Glomerular visceral epithelial cell (primary cell): ENCODE results near the gene AURKA.

Experiments
- DNase-seq: peaks from one replicate; pipeline ENCODE4 v3.0.0-alpha.2; 2016; ENCODE audit errors: extremely low spot score

The AURKA gene

DNA sequence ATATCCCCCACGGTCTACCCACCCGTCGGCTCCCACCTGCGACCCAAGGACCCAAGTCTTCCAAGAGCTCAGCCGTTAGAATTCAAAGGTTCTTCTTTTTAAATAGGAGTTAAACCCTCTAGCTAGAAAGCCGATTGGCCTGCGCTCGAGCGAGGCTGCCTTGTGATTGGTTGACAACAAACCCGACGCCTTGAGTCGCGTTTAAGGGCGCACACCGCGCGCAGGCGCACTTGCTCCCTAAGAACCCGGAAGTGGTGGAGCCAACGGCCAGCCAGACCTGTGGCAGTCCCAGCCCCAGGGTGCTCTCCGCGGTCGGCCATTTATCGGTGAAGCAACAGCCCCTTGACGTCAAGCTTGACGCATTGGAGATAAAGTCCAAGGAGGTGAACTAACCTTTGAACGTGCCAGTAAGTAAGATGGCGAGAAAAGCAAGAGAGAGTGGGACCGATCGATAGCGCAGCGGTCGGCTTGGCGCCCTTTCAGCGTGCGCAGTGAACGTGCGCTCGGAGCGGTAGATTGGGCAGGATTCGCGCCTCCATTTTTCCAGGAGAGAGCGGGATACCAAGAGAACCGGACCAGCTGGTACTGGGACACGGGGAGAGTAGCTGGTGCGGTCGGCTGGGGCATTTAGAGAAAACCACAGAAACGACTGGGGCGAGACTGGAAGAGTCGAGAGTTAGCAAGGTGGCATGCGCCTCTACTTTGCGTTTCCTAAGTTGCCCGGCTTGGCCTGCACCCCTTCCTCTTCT is at the start of gene AURKA, which contains the start of gene CSTF1:
Gene AURKA (minus strand): TSS at position 84 of the 749 bp plus-strand sequence. CDS start 4,018 bp downstream, outside the sequence.
Gene CSTF1 (plus strand): TSS at position 514 of the 749 bp plus-strand sequence. CDS start 2,908 bp downstream, outside the sequence.
- peak; percentile 100 for DNase-seq

DNA sequence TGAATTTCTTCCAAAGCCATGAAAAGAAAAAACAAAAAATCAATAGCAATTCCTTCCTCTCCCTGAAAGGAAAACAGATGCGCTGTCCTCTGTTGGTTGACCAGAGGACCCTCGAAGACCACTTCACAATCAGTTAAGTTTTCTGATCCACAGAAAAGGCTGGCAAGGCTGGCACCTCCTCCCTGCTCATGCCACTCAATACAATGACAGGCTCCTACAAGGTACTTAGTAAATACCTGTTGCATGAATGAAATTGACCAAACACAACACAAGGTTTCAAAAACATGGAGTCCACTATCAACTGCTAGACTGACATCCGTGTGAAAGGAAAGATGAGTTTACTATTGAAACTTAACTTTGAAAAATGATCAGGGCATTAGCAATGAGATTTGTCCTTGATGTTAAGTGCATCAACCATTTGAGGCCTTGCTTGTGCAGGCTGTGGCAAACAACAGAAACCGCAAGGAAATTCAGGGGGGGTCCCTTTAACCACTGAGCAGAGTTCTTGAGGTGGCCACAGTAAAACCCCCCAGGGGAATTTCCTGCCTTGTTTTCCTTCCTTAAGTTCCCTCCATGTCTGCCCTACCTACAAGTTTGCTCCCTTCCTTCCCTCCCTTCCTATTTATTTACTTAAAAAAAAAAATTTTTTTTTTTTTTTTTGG is 48.5 kb upstream of the AURKA start:
- DNase-seq = no peak

GRCh38 chr20:56439771-56440291 is 47.8 kb upstream of the AURKA start:
- peak; percentile 69 for DNase-seq

DNA sequence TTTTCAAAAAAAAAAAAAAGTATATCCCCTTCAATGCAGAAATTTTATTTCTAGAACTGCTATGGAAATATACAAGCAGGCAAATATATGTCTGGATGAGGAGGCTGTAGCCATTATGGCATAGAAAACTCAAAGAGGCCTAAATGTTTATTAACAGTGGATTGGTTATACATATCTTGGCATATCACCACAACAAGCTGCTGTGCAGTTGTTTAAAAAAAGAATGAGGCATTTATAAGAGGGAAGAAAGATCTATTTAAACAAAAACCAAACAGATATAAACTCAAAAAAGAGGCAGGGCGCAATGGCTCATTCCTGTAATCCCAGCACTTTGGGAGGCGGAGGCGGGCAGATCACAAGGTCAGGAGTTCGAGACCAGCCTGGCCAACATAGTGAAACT is 46.3 kb upstream of the AURKA start:
- DNase-seq = no peak

DNA sequence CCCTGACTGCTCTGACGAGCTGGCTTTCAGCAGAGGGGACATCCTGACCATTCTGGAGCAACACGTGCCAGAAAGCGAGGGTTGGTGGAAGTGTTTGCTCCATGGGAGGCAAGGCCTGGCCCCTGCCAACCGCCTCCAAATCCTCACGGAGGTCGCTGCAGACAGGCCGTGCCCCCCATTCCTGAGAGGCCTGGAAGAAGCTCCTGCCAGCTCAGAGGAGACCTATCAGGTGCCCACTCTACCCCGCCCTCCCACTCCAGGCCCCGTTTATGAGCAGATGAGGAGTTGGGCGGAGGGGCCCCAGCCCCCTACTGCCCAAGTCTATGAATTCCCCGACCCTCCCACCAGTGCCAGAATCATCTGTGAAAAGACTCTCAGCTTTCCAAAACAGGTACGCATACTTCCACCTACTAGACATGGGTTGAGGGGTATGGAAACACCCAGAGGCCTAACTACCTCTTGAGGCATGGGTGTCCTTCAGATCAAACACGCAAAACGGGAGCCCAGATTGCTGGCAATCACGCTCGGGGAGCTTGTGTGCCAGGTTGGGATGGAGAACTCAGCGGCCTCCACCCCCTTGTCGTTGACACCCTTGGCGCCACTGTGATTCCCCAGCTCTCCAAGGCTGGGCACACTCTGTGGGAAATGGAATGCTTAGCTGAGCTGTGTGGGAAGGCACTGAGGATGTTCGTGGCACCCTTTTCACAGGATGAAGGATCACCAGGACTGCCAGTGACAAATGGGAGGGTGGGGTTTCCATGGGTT is 45.4 kb upstream of the AURKA start:
- DNase-seq = no peak

DNA sequence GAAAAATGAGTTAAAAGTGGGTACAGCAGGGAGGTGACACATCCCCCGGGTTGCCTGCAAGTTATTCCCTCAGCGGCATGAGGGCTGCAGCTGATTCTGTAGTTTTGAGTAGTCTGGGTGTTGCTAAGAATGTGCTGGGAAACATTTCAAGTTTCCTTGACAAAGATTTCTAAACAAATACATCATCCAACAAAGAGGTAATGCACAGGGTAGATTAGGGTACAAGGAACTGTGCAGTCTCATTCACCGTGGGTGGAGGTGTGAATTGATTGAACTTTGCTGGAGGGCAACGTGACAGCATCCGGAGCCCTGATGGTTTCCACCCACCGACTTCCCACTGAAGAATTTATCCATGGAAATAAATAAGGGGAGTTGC is 41.9 kb upstream of the AURKA start:
- DNase-seq = no peak

DNA sequence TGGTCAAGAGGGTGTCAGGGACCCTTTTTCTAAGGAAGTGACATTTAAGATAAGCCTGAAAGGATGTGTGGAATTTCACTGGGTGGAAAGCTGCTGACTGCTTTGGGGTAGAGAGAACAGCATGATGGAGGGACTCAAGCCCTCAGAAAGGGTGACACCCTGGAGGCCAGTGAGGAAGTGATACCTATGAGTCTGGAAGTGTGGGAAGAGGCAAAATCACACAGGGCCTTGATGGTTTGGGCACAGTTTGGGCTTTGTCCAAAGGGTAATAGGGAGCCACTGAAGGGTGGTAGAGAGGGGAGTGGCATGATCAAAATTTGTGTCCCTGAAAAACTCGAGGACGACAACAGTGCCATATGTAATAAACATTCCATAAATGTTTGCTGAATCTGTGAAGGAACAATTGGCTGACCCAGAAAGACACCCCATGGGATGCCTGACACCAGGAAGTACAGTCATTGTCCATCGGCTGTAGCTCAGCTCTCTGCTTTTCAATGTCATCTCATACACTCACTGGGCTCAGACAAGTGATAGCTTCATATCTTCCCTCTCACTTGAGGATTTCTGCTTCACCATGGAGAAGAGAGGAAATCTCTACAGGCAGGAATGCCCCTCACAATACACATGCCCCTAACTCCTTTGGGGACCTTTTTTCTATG is 41.3 kb upstream of the AURKA start:
- no peak for DNase-seq

- DNase-seq = no peak
These were observed 39.5 kb upstream of the AURKA start for GRCh38 chr20:56431471-56431870.

DNA sequence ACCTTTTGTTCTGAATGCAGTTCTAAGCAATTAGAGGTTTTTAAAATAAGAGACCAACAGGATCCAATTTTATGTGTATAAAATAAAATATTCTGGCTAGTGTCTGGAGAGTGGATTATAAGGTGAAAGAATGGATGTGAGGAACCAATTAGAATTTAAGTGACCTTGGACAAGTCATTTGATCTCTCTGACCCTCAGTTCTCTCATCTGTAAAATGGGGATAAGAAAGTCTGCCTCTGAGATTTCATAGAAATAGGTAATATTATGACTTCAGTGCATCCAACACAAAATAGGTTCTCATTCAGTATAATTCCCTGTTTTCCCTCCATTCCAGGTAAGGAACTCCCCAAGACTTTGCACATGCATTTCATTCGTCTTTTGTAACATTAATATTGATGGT is 38.9 kb upstream of the AURKA start:
- DNase-seq = no peak

- no peak for DNase-seq
These were observed 38.4 kb upstream of the AURKA start for GRCh38 chr20:56430461-56430860.

GRCh38 chr20:56429941-56430340 is 37.9 kb upstream of the AURKA start:
- DNase-seq = no peak

GRCh38 chr20:56429502-56429901 is 37.5 kb upstream of the AURKA start:
- peak; percentile 21 for DNase-seq

GRCh38 chr20:56428881-56429280 is 36.9 kb upstream of the AURKA start:
- no peak for DNase-seq

- DNase-seq = no peak
These were observed 36.4 kb upstream of the AURKA start for GRCh38 chr20:56428410-56428809.

DNA sequence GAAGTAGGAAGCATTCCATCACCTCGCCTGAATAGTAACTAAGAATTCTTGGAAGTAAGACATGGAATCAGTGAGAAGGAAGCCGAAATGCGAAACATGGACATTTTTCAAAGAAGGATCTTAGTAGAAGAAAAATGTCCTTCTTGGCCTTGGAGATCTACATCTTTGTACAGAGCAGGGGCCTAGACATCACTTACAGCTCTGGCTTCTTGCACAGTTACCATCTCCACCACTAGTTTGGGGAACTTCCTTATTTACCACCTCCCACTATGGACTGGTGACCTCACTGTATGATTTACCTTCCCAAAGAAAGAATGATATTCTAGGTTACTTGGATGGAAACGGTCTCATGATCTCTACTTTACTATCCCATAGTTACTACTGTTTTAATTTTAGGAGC is 35.8 kb upstream of the AURKA start:
- no peak for DNase-seq

DNA sequence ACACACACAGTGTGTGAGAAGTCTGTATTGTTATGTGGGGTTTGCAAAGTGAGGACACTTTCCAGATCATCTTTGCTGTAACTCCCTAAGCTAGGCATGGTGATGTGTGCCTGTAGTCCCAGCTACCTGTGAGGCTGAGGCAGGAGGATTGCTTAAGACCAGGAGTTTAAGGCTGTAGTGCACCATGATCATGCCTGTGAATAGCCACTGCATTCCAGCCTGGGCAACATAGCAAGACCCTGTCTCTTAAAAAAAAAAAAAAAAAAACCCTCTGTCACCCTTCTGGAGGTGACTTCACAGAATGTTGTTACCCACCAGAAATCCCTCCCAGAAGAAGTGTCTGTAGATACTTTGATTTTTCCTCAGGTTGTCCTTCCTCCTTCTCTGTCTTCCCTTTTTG is 34.9 kb upstream of the AURKA start:
- no peak for DNase-seq

GRCh38 chr20:56426026-56426425 is 34.0 kb upstream of the AURKA start:
- no peak for DNase-seq

GRCh38 chr20:56424931-56425330 is 32.9 kb upstream of the AURKA start:
- no peak for DNase-seq

GRCh38 chr20:56423886-56424285 is 31.9 kb upstream of the AURKA start:
- DNase-seq = no peak

DNA sequence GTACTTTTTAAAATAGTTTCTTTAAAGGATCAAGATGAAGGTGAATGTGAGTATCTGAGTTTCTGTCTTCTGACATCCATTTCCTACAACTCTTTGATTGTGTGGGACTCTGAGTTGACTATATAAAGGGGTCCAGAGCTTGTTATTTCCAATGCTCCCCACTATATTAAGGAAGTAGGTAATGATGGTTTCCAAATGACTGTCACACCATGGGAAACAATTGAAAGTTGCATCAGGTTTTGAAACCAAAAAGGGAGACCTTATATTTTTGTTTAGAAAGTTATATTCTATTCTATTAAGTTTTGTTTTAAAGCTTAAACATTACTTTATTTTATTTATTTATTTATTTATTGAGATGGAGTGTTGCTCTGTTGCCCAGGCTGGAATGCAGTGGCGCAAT is 31.2 kb upstream of the AURKA start:
- no peak for DNase-seq

DNA sequence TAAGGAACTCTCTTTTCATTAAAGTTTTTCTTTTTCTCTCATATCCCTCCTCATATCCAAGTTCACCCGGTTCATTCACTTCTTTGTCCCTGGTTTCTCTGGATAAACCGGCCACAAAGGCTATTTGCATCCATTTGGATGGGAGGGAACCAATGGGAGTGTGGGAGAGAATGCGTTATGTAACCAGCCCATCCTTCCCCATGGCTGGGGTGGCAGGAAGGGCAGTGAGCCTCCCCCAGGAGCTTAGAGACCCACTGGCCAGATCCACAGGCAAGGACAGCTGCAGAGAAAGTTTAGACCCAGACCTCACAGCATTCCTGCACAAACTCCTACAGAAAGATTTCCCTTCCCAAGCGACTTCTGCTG is 30.8 kb upstream of the AURKA start:
- no peak for DNase-seq
